ENCODE results near the gene NHEJ1. TPM values are rescaled to one million over a fixed set of nuclear protein-coding genes. Genes with fewer than 3 reads are reported as not detected.

The NHEJ1 gene
- total and polyA plus RNA-seq, 2 of the 13 experiments (the other 11 are each of a cell fraction or from before 2014, with no cell fraction given) = 30.0 to 30.7 TPM

GRCh38 chr2:219207884-219208740, 47.5 kb upstream of the NHEJ1 start (continued):
- TF ChIP-seq, protein P1, sequence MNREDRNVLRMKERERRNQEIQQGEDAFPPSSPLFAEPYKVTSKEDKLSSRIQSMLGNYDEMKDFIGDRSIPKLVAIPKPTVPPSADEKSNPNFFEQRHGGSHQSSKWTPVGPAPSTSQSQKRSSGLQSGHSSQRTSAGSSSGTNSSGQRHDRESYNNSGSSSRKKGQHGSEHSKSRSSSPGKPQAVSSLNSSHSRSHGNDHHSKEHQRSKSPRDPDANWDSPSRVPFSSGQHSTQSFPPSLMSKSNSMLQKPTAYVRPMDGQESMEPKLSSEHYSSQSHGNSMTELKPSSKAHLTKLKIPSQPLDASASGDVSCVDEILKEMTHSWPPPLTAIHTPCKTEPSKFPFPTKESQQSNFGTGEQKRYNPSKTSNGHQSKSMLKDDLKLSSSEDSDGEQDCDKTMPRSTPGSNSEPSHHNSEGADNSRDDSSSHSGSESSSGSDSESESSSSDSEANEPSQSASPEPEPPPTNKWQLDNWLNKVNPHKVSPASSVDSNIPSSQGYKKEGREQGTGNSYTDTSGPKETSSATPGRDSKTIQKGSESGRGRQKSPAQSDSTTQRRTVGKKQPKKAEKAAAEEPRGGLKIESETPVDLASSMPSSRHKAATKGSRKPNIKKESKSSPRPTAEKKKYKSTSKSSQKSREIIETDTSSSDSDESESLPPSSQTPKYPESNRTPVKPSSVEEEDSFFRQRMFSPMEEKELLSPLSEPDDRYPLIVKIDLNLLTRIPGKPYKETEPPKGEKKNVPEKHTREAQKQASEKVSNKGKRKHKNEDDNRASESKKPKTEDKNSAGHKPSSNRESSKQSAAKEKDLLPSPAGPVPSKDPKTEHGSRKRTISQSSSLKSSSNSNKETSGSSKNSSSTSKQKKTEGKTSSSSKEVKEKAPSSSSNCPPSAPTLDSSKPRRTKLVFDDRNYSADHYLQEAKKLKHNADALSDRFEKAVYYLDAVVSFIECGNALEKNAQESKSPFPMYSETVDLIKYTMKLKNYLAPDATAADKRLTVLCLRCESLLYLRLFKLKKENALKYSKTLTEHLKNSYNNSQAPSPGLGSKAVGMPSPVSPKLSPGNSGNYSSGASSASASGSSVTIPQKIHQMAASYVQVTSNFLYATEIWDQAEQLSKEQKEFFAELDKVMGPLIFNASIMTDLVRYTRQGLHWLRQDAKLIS (CRISPR knock-in tag; IDR thresholded peaks at IDR 0.05) = peak; percentile 24; the same call in 1 of the 2 replicates
- TF ChIP-seq RCOR2 (CRISPR knock-in tag; IDR thresholded peaks at IDR 0.05) (peak; percentile 57; the same call in 1 of the 2 replicates), RFXAP (CRISPR knock-in tag; IDR thresholded peaks at IDR 0.05; ENCODE audit: borderline replicate concordance) (peak; percentile 73; the same call in 1 of the 2 replicates), ZNF350 (CRISPR knock-in tag; IDR thresholded peaks at IDR 0.05; ENCODE audit: borderline replicate concordance, low read depth) (peak; percentile 89), TOPORS (CRISPR knock-in tag; IDR thresholded peaks at IDR 0.05) (no peak), ZEB1 (IDR thresholded peaks at IDR 0.05; ENCODE audit: insufficient replicate concordance, low read depth) (no peak), MEIS2 (CRISPR knock-in tag; IDR thresholded peaks at IDR 0.05) (peak; percentile 59; the same call in 1 of the 2 replicates), MXD1 (CRISPR knock-in tag; IDR thresholded peaks at IDR 0.05) (peak; percentile 10; the same call in 1 of the 2 replicates), MEIS1 (CRISPR knock-in tag; IDR thresholded peaks at IDR 0.05; ENCODE audit: borderline replicate concordance) (0 out of 2 replicates have a peak, but pooled peaks have one; percentile 33), SMAD9 (CRISPR knock-in tag; IDR thresholded peaks at IDR 0.05) (no peak), ZKSCAN1 (IDR thresholded peaks at IDR 0.05; ENCODE audit: low read length) (no peak), ZNF713 (CRISPR knock-in tag; IDR thresholded peaks at IDR 0.05) (no peak), ZNF615 (CRISPR knock-in tag; IDR thresholded peaks at IDR 0.05; ENCODE audit: borderline replicate concordance) (no peak), ZNF709 (CRISPR knock-in tag; IDR thresholded peaks at IDR 0.05) (no peak), ATF5 (CRISPR knock-in tag; IDR thresholded peaks at IDR 0.05; ENCODE audit: low read depth) (no peak), ZNF768 (CRISPR knock-in tag; IDR thresholded peaks at IDR 0.05) (peak; percentile 7; the same call in 1 of the 2 replicates), ZNF138 (CRISPR knock-in tag; IDR thresholded peaks at IDR 0.05; ENCODE audit: low read depth) (no peak), ATF7 (IDR thresholded peaks at IDR 0.05) (no peak), ATF7 (CRISPR knock-in tag; IDR thresholded peaks at IDR 0.05) (no peak), ZNF776 (CRISPR knock-in tag; IDR thresholded peaks at IDR 0.05) (no peak), DR1 (CRISPR knock-in tag; IDR thresholded peaks at IDR 0.05) (no peak)
- TF ChIP-seq, protein P2, sequence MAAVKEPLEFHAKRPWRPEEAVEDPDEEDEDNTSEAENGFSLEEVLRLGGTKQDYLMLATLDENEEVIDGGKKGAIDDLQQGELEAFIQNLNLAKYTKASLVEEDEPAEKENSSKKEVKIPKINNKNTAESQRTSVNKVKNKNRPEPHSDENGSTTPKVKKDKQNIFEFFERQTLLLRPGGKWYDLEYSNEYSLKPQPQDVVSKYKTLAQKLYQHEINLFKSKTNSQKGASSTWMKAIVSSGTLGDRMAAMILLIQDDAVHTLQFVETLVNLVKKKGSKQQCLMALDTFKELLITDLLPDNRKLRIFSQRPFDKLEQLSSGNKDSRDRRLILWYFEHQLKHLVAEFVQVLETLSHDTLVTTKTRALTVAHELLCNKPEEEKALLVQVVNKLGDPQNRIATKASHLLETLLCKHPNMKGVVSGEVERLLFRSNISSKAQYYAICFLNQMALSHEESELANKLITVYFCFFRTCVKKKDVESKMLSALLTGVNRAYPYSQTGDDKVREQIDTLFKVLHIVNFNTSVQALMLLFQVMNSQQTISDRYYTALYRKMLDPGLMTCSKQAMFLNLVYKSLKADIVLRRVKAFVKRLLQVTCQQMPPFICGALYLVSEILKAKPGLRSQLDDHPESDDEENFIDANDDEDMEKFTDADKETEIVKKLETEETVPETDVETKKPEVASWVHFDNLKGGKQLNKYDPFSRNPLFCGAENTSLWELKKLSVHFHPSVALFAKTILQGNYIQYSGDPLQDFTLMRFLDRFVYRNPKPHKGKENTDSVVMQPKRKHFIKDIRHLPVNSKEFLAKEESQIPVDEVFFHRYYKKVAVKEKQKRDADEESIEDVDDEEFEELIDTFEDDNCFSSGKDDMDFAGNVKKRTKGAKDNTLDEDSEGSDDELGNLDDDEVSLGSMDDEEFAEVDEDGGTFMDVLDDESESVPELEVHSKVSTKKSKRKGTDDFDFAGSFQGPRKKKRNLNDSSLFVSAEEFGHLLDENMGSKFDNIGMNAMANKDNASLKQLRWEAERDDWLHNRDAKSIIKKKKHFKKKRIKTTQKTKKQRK (IDR thresholded peaks at IDR 0.05; ENCODE audit: low read length) = no peak

Data from HepG2 (cell line).